GM18861 (cell line): Measurements from ENCODE around the gene TPCN1.

Experiments used
- ATAC-seq: cut with Tn5 transposase; IDR thresholded peaks from one replicate; pipeline ENCODE4 v1.9.1; 2021; ENCODE audit not compliant: unreplicated experiment

Gene TPCN1

GRCh38 chr12:113257564-113257963 is 36.3 kb downstream of the TPCN1 start:
- ATAC-seq: no peak

- no peak for ATAC-seq
Measured at GRCh38 chr12:113260127-113260526, 38.9 kb downstream of the TPCN1 start.

- no peak for ATAC-seq
Measured at GRCh38 chr12:113260636-113261300, 39.5 kb downstream of the TPCN1 start.

GRCh38 chr12:113261847-113262470 is 40.7 kb downstream of the TPCN1 start:
- ATAC-seq: no peak

- no peak for ATAC-seq
Measured at GRCh38 chr12:113262710-113263109, 41.4 kb downstream of the TPCN1 start.

- ATAC-seq: no peak
Measured at GRCh38 chr12:113263431-113263963, 42.2 kb downstream of the TPCN1 start.

GRCh38 chr12:113266106-113266895 is 45.0 kb downstream of the TPCN1 start:
- no peak for ATAC-seq

GRCh38 chr12:113267621-113268020 is 46.4 kb downstream of the TPCN1 start:
- no peak for ATAC-seq

GRCh38 chr12:113268136-113268535 is 46.9 kb downstream of the TPCN1 start:
- no peak for ATAC-seq

GRCh38 chr12:113268621-113269020 is 47.4 kb downstream of the TPCN1 start:
- ATAC-seq: no peak

GRCh38 chr12:113269257-113269943 is 48.1 kb downstream of the TPCN1 start:
- ATAC-seq: no peak

GRCh38 chr12:113270709-113271009 is 49.4 kb downstream of the TPCN1 start:
- no peak for ATAC-seq

GRCh38 chr12:113271466-113271852 is 50.2 kb downstream of the TPCN1 start:
- ATAC-seq: no peak

- no peak for ATAC-seq
Measured at GRCh38 chr12:113271853-113272561, 50.7 kb downstream of the TPCN1 start.

GRCh38 chr12:113273053-113273725 is 51.9 kb downstream of the TPCN1 start:
- ATAC-seq: no peak

GRCh38 chr12:113274848-113275247 is 53.6 kb downstream of the TPCN1 start:
- ATAC-seq: no peak

GRCh38 chr12:113276306-113276705 is 55.0 kb downstream of the TPCN1 start:
- no peak for ATAC-seq

- no peak for ATAC-seq
Measured at GRCh38 chr12:113276946-113277500, 55.8 kb downstream of the TPCN1 start.

- ATAC-seq: no peak
Measured at GRCh38 chr12:113277511-113277910, 56.2 kb downstream of the TPCN1 start.

GRCh38 chr12:113278141-113278540 is 56.9 kb downstream of the TPCN1 start:
- no peak for ATAC-seq
